ENCODE data around the gene LAMA2.

The LAMA2 gene

DNA sequence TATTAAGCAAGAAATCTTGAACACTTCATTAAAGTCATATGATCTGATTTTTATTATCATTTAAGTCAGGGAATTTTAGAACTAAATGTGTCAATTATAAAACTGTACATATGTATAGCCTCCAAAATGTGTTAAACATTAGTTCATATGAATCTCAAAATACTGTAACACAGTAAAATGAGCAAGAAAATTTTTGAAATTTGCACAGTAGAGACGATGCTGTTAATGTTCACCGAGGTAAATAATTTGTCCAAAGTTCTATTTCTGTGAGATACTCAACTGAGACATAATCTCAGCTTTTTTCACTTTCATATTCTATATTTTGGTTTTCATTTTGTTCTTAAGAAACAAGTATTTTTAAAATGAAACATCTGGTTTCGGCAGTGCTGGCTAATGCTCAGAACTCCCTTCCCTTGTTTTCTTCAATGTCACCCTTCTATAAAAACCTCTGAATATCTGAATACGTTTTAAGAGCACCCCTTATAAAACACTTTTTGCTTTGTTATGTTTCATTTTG, 353.1 kb downstream of the LAMA2 start:
- no peak overlapping the region for H3K4me3 ChIP-seq (ENCODE audit: low read length)

DNA sequence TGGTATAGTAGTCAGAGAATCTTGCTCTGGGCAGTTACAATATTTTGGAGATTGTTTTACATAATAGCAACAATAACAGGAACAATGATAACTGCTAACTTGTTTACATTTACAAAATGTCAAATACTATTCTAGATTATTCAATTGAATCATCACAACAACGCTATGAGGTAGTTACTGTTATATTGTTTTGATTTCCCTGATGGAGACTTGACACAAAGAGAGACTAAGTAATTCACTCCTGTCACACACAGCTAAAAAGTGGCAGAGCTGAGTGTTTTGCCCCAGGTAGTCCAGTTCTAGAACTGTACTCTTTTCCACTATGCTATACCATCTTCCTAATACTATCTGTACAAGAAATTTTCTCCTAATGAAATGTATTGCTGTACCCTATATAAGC, 356.1 kb downstream of the LAMA2 start:
- no peak for DNase-seq (ENCODE audit: low read depth, low spot score)
- H3K4me3 ChIP-seq (ENCODE audit: low read length): no peak overlapping the region

More for the DNA sequence above, 353.1 kb downstream of the LAMA2 start:
- no peak for DNase-seq (ENCODE audit: low read depth, low spot score)

DNA sequence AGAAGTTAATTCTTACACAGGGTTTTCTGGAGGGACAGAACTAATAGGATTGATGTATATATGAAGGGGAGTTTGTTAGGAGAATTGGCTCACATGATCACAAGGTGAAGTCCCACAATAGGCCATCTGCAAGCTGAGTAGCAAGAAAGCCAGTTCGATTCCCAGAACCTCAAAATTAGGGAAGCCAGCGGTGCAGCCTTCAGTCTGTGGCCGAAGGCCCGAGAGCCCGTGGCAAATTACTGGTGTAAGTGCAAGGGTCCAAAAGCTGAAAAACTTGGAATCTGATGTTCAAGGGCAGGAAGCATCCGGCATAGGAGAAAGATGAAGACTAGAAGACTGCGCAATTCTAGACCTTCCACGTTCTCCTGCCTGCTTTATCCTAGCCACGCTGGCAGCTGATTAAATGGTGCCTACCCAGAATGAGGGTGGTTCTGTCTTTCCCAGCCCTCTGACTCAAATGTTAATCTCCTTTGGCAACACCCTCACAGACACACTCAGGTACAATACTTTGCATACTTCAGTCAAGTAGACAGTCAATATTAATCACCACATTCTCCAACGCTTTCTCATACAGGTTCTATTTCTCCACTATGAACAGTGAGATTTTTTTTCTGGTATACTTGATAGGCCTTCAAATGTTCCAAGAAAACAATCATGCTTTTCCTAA, 357.0 kb downstream of the LAMA2 start:
- no peak for DNase-seq (ENCODE audit: low read depth, low spot score)
- no peak overlapping the region for H3K4me3 ChIP-seq (ENCODE audit: low read length)

DNA sequence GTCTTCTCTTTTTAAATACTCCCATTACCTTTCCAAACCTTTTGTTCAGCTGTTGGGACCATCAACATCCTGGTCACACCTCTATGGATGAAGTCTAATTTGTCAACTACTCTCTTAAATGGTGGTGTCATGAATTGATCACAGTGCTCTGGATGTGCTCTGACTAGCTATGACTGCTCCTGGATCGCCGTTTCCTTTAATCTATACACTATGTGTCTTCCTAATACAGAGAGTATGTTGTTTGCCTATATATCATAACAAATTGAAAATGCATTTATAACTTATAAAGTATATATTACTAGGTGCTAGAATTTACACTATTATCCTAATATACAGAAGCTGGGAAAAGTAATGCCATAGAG, 357.5 kb downstream of the LAMA2 start:
- DNase-seq (ENCODE audit: low read depth, low spot score): no peak
- no peak overlapping the region for H3K4me3 ChIP-seq (ENCODE audit: low read length)

DNA sequence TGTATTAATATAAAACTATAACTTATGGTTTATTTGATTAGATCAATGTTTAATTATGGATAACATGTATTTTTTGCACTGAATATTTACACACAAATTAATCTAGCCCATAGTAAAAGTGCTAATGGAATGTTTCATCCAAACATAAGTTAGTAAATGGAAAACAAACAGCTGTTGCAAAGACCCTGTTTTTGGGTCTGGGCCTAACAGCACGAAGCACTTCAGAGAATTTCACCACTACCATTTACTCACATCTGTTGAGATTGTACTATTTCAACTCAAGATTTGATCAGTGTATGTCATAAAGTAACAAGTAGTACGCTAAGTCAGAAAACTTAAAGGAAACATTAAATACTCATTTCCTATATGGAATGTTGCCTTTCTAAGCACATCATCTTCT, 359.6 kb downstream of the LAMA2 start:
- no peak for DNase-seq (ENCODE audit: low read depth, low spot score)
- no peak overlapping the region for H3K4me3 ChIP-seq (ENCODE audit: low read length)

DNA sequence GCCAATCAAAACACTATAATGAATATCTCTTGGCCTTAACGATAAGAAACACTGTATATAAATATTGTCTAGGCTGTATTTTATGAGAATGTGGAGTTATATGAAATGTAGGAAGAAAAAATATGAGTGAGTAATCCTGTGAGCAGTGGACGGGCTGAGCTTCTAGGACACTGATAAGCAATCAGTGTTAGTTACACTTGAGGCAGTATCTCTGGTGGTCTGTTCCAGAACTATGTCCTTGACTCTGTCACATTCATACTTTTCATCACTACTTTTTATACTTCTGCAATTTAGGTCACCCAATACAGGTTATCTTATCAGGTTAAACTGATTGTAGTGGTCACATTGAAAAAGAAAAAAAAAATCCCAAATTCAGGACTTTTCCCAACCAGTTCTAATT, 360.4 kb downstream of the LAMA2 start:
- DNase-seq (ENCODE audit: low read depth, low spot score): no peak
- H3K4me3 ChIP-seq (ENCODE audit: low read length): no peak overlapping the region

DNA sequence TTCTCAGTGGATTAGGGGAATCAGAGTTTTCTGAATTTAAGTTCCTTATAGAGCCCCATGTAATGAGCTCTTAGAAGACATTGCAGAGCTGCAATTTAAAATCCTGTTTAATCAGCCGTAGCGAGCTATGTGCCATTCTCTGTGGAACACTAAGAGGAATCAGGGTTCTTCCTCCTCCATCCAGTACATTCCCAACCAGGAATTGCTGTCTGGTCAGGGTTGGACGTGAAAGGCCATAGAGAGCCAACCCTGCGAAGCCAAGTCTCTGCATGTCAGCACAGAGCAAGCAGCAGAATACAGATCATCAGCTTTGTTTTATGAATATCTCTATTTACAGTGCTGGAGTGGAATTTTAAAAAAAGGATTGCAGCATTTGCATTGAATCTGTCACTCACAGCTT, 366.0 kb downstream of the LAMA2 start:
- DNase-seq (ENCODE audit: low read depth, low spot score): no peak
- no peak overlapping the region for H3K4me3 ChIP-seq (ENCODE audit: low read length)

DNA sequence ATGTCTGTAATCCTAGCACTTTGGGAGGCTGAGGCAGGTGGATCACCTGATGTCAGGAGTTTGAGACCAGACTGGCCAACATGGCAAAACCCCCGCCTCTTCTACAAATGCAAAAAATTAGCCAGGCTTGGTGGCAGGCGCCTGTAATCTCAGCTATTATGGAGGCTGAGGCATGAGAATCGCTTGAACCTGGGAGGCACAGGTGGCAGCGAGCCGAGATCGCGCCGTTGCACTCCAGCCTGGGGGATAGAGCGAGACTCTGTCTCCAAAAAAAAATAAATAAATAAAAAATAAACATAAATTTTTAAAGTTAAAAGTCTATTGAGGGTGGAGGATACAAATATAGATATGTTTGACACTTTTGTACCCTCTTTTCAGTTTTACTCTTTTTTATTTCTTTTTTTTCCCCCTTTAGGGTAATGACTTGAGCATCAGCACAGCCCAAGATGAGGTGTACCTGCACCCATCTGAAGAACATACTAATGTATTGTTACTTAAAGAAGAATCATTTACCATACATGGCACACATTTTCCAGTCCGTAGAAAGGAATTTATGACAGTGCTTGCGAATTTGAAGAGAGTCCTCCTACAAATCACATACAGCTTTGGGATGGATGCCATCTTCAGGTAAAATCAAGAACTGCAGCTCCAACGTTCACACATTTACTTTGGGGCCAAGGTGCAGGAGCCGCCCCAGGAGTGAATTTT, 368.9 kb downstream of the LAMA2 start:
- peak; percentile 56 for DNase-seq (ENCODE audit: low read depth, low spot score)
- no peak overlapping the region for H3K4me3 ChIP-seq (ENCODE audit: low read length)

DNA sequence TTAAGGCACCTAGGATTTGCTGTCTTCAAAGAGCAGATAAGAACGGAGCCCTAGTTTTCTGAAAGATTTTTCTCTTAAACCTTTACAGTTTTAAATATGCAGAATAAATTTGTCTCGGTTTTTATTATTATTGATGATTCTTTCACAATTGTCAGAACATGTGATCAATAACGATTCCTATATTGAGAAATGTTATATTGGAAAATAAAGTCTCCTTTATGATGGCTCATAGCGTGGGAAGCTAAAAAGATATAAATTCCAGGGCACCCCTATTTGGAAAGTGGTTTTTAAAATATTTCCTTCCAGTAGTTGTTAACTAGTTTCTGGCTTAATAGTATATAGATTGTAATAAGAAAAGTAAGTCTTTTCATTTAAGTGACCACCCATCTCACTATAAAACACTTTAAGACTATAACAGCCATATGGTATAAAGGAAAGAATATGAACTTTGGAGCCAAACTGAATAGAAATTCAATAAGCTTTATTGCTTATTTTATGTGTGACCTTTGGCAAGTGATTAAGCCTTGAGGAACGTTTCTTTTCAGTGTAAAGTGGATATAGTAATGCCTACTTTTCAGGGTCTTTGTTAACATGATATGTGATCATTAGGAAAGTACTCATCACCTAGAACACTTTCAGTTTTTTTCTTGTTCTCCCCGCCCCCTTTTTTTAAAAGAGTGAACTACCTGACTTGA, 369.6 kb downstream of the LAMA2 start:
- no peak for DNase-seq (ENCODE audit: low read depth, low spot score)
- no peak overlapping the region for H3K4me3 ChIP-seq (ENCODE audit: low read length)

DNA sequence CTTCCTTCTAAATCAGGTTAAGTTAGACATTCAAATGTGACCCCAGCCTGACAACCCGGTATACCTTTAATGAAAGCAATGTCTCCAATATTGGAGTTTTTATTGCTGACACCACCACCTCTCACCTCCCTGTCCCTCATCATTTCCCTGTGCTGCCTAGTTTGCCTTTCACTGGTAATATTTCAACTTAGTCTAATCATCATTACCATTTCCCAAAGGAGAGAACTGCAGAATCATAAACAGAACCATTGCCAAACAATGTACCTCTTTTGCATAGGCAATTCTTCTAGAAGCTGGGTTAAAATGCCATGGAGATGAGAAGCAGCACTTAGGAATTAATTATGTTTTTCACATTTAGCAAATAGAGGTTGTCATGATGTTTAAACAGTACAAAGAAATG, 370.3 kb downstream of the LAMA2 start:
- DNase-seq (ENCODE audit: low read depth, low spot score): no peak
- H3K4me3 ChIP-seq (ENCODE audit: low read length): no peak overlapping the region

DNA sequence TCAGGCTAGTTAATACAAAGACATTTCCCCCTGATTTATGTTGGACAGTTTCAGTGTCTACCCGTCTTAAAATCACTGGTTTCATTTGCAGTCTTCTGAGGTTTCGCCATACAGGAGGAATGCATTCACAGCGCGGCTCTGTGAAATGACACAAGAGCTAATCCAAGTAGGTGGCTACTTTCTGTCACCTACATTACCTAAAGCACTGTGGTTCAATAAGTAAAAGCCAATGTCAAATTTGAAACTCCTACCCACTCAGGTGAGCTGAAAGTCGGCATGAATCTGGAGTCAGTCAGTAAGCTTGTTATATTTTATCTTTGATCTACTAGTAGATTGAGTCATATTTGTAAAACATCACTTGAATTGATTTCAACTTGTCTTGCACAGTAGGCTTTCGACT, 370.8 kb downstream of the LAMA2 start:
- no peak overlapping the region for H3K4me3 ChIP-seq (ENCODE audit: low read length)
- DNase-seq (ENCODE audit: low read depth, low spot score): no peak

DNA sequence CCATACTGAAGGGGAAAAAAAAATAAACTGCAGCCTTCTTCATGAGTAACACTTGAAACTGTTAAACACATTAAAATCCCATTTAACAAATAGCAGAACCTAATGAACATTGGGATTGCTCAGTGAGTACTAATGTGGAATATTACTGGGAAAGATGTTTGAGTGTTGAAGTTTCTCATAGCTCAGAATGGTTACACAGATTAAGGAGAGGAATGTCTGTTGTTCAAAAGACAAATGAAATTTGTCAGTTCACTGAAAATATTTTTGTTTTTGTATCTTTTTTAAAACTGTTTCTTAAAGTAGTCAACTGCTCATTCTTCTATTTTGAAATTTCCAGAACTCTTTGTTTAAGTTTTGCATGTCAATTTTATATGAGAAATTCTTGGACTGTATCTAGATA, 374.3 kb downstream of the LAMA2 start:
- no peak for DNase-seq (ENCODE audit: low read depth, low spot score)
- no peak overlapping the region for H3K4me3 ChIP-seq (ENCODE audit: low read length)

DNA sequence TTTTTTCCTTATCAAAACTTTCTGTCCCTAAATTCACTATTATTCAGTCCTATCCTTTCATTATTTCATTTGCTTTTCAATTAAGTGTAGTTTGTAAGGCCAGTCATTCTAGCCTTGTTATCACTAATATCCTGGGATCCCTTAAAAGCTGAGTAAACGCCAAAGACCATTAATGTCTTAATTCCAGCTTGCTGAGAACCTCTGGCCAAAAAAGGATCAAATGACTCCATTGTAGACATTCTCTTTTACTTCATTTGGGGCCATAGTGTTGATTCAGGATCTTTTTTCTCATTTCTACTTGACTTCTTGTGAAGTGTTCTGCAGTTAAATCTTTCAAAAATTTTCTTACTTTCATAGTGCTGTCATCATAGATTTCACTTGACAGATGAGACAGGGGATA, 379.7 kb downstream of the LAMA2 start:
- DNase-seq (ENCODE audit: low read depth, low spot score): no peak
- no peak overlapping the region for H3K4me3 ChIP-seq (ENCODE audit: low read length)

DNA sequence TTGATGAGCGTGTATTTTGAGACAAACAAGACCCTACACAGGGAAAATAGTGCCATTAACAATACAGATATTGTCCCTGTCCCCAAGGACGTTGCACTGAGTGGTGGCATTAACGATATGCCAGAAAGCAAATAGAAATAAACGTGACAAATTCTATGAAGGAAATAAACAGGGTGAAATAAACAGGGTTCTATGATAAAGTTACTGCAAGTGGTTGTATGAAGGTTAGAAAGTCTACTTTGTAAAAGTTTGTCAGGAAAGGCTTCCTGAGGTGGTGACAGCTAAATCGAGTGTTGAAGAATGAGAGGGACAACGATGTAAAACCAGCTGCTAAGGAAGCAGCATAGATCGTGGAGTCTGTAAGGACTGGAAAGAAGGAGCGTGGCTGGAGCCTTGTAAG, 380.2 kb downstream of the LAMA2 start:
- DNase-seq (ENCODE audit: low read depth, low spot score): no peak

DNA sequence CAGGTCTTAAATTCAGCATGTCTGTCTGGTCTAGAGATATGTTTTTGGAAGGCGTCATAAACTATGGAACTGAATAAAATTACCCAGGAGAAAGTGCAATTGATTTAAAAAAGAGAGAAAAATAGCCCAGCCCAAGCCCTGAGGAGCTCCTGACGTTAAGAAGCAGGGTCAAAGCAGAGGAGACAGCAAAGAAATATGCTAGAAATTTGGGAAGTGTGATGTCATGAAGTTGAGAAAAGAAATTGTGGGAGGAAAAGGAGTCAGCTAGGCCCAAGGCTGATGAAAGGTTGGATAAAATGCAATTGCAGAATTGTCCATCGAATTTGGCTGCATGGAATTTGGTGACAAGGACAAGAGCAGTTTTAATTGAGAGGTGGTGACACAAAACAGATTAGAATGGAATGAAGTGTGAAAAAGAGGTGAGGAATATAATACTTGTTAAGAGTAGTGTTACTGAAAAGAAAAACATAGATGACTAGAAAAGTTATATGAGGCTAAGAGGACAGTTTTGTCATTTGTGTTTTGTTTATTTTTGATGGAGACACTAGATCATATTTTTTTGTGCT, 381.6 kb downstream of the LAMA2 start:
- DNase-seq (ENCODE audit: low read depth, low spot score): no peak
- H3K4me3 ChIP-seq (ENCODE audit: low read length): no peak overlapping the region

More for the DNA sequence above, 380.2 kb downstream of the LAMA2 start:
- no peak overlapping the region for H3K4me3 ChIP-seq (ENCODE audit: low read length)

DNA sequence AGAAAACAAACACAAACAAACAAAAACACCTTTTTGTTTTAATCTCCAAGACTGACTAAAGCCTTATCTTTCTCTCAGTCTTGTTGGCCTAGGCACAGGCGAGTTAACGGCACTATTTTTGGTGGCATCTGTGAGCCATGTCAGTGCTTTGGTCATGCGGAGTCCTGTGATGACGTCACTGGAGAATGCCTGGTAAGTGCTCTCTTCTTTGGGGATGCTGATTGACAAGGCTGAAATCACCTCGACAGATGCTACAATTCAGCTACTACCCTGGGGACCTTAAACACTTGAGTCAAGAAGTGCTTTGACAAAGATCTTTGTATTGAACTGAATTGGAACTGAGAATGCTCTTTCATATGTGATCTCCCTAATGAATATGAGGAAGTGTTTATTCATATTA, 384.1 kb downstream of the LAMA2 start:
- no peak for DNase-seq (ENCODE audit: low read depth, low spot score)
- no peak overlapping the region for H3K4me3 ChIP-seq (ENCODE audit: low read length)

DNA sequence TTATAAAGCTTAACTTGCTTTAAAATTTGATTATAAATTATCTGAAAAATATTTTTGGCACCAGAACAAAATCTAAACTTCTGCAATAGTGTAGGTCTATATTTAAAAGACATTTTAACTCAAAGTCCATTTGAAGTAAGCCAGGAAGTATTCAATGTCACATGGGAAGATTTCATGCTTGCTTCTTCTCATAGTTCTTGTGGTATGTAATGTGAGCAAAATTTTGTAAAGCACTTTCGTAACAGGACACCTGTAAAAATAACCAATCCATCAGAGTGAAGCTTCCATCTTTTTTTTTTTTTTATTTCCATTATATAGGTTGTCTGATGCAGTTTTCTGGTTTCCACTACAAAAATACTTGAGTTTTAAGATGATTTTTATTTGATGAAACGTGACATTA, 386.1 kb downstream of the LAMA2 start:
- no peak for DNase-seq (ENCODE audit: low read depth, low spot score)
- H3K4me3 ChIP-seq (ENCODE audit: low read length): no peak overlapping the region

DNA sequence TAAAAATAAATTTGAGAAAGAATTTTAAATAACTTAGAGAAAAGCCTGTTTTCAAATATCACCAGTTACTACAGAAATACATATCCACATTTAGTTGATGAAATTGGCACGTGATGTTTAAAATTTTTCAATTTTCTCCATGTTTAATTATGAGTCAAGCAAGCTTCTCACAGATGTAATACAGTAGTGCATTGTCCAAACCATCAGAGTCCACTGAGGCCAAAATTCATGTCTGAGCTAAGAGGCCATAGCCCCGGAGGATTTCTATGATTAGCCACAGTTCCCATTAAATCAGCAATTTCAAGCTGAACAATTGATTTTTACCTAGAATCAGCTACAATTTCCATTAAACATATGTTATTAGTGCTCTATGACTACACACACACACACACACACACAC, 387.0 kb downstream of the LAMA2 start:
- no peak for DNase-seq (ENCODE audit: low read depth, low spot score)
- no peak overlapping the region for H3K4me3 ChIP-seq (ENCODE audit: low read length)

DNA sequence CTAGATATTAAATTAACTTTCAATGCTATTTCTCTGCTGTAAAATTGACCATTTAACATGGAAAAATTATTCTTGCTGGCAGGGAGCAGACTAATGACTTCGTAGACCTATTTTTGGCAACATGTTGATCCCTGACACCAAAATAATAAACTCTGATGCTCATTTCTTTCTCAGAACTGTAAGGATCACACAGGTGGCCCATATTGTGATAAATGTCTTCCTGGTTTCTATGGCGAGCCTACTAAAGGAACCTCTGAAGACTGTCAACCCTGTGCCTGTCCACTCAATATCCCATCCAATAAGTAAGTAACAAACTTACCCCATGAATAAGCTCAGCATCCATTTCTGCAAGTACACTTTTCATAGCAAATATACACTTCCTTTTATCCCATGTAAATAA, 387.5 kb downstream of the LAMA2 start:
- no peak for DNase-seq (ENCODE audit: low read depth, low spot score)
- no peak overlapping the region for H3K4me3 ChIP-seq (ENCODE audit: low read length)

DNA sequence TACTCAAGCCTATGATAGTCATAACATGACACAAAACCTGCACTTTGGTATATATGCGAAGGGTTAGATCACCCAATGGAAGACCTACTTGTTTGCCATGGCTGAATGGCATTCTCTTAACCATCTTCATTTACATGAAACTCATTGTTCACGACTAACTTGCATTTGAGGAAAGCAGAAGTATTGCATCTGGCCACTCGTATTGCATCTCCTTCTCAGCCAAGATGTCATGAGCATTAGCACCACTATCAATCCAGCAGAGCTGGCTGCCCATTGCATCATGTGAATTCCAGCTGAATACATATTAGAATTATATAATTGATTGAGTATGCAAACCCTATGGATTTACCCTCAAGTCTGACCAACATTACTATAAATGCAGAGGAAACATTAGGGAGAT, 390.2 kb downstream of the LAMA2 start:
- no peak overlapping the region for H3K4me3 ChIP-seq (ENCODE audit: low read length)
- no peak for DNase-seq (ENCODE audit: low read depth, low spot score)
